Epithelial cell of esophagus (primary cell): ENCODE measurements around the gene ARL3.
A peak's percentile ranks its signal among the peaks of the same experiment; 100 is the strongest.
"Not testable (repeated sequence)": the region's sequence is repeated elsewhere in the genome, so short reads cannot be mapped to it uniquely, and the experiment has no call there.

Source experiments
- DNase-seq: peaks from one replicate; pipeline ENCODE4 v3.0.0; 2010; ENCODE audit warnings: low read depth
- H3K4me3 ChIP-seq: 2 replicates; pipeline ENCODE4 v1.5.1; 2011; ENCODE audit warnings: mild to moderate bottlenecking, low read length, control low read depth
- TF ChIP-seq, protein P1 (sequence below): IDR thresholded peaks from 2 replicates; pipeline ENCODE4 v1.5.1; 2011; ENCODE audit warnings: low read depth, mild to moderate bottlenecking, low read length, control low read depth, inconsistent platforms; ENCODE audit not compliant: insufficient read depth; ENCODE audit errors: missing control alignments

Gene ARL3

DNA sequence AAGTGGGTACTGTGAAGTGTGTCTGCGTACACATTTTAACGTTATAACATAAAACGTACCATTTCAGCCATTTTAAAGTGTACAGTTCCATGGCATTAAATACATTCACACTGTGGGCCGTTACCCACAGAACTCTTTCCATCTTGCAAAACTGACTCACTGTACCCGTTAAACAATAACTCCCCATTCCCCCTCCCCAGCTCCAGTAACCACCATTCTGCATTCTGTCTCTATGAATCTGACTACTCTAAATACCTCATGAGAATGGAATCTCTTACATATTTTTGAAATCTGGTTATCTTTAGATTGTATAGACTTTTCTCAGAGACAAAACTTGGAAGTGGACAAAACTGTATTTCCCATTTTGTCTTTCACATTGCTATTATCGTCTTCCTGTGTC, 9.3 kb downstream of the ARL3 start:
- TF ChIP-seq, protein P1, sequence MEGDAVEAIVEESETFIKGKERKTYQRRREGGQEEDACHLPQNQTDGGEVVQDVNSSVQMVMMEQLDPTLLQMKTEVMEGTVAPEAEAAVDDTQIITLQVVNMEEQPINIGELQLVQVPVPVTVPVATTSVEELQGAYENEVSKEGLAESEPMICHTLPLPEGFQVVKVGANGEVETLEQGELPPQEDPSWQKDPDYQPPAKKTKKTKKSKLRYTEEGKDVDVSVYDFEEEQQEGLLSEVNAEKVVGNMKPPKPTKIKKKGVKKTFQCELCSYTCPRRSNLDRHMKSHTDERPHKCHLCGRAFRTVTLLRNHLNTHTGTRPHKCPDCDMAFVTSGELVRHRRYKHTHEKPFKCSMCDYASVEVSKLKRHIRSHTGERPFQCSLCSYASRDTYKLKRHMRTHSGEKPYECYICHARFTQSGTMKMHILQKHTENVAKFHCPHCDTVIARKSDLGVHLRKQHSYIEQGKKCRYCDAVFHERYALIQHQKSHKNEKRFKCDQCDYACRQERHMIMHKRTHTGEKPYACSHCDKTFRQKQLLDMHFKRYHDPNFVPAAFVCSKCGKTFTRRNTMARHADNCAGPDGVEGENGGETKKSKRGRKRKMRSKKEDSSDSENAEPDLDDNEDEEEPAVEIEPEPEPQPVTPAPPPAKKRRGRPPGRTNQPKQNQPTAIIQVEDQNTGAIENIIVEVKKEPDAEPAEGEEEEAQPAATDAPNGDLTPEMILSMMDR, result no peak
- no peak for DNase-seq
- H3K4me3 ChIP-seq, result no peak overlapping the region

DNA sequence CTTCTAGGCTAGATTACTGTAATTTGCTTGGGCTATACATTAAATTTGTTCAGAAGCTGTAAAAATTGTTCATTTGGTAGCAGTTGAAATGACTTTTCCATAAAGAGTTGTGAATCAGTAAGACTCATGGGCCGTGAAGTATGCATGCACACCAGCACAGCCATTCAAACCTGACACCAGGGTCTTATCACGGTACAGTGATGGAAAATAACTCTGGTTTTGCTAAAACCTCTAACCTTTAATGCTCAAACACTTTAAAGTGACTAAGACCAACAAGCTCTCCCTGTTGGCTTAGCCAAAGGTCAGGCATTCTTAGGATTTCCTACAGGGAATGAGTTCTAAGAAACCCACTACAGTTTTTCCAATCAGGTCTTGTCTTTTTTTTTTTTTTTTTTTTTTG, 11.5 kb downstream of the ARL3 start:
- DNase-seq, result no peak
- TF ChIP-seq, protein P1, result no peak
- no peak overlapping the region for H3K4me3 ChIP-seq

DNA sequence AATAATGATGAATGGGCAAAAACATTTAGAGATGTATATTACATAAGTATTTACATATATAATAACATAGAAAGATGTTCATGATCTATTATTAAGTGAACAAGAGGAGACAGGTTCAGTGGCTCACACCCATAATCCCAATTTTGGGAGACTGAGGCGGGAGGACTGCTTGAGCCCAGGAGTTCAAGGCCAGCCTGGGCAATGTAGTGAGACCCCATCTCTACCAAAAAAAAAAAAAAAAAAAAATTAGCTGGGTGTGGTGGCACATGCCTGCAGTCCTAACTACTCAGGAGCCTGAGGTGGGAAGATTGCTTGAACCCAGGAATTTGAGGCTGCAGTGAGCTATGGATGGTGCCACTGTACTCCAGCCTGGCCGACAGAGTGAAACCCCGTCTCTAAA, 12.4 kb downstream of the ARL3 start:
- no peak for DNase-seq
- TF ChIP-seq, protein P1, result no peak
- no peak overlapping the region for H3K4me3 ChIP-seq

DNA sequence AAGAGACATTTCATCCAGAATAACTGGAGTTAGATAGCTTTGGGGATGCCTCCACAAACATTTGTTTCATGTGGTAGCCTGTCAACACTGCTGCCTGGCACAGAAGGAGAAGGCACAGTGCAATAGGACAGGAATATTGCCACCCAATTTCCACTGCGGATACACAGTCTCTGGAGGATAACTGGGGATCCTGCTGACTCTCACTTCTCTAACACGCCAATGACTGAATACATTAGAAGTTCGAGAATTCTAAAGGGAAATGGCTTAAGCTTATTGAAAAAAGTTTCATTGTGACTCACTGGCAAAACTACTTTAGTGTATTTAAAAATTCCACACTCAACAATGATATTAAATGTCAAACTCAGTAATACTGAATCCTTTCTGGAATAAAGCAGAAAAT, 12.9 kb downstream of the ARL3 start:
- no peak overlapping the region for H3K4me3 ChIP-seq
- TF ChIP-seq, protein P1, result no peak
- DNase-seq, result no peak

DNA sequence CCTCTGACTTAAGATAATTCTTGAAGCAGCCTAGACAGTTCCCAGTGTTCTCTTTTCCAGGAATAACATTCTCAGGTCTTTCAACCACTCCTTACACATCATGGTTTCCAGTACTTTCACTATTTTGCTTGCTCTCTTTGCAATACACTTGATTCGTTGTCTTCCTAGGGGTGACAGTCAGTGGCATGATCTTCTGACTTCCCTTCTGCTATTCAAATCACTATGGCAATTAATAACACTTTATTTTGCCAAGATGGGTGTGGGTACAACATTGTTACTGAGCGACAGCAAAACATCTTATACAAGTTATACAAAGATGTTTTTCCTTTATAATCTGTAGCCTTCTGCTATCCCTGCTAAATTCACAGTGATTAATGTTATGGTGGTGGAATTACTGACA, 15.3 kb downstream of the ARL3 start:
- TF ChIP-seq, protein P1, result no peak
- no peak for DNase-seq

DNA sequence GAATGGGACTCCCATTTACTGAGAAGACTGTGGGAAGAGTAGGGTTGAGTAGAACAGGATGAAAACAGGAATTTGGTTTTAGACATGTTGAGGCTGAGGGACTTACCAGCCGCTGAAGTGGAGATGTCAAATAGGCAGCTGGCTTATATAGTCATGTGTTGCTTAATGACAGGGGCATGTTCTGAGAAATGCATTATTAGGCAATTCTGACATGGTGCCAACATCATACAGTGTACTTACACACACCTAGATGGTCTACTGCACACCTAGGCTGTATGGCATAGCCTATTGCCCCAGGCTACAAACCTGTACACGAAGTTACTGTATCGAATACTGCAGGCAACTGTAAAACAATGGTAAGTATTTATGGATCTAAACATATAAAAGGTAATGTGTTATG, 17.5 kb downstream of the ARL3 start:
- TF ChIP-seq, protein P1, result no peak
- H3K4me3 ChIP-seq, result no peak overlapping the region
- peak; percentile 96 for DNase-seq

More for the DNA sequence above, 15.3 kb downstream of the ARL3 start:
- H3K4me3 ChIP-seq, result no peak overlapping the region

DNA sequence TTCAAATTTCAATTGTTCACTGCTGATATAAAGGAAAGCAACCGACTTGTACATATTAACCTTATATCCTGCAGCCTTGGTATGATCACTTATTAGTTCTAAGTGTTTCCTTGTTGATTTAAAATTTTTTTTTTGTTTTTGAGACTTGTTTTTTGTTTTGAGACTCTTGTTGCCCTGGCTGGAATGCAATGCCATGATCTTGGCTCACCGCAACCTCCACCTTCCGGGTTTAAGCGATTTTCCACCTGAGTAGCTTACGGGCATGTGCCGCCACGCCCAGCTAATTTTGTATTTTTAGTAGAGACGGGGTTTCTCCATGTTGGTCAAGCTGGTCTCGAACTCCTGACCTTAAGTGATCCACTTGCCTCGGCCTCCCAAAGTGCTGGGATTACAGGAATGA, 18.8 kb downstream of the ARL3 start:
- not testable (repeated sequence) for H3K4me3 ChIP-seq, DNase-seq
